HG03097 (cell line): ENCODE data around the gene RET.

Source experiments
- ATAC-seq: cut with Tn5 transposase; IDR thresholded peaks from one replicate; pipeline ENCODE4 v1.9.1; 2021; ENCODE audit not compliant: unreplicated experiment, low FRiP score

RET gene

GRCh38 chr10:43061331-43061730 is 15.5 kb upstream of the RET start:
- no peak for ATAC-seq

GRCh38 chr10:43061760-43062159 is 15.1 kb upstream of the RET start:
- no peak for ATAC-seq

DNA sequence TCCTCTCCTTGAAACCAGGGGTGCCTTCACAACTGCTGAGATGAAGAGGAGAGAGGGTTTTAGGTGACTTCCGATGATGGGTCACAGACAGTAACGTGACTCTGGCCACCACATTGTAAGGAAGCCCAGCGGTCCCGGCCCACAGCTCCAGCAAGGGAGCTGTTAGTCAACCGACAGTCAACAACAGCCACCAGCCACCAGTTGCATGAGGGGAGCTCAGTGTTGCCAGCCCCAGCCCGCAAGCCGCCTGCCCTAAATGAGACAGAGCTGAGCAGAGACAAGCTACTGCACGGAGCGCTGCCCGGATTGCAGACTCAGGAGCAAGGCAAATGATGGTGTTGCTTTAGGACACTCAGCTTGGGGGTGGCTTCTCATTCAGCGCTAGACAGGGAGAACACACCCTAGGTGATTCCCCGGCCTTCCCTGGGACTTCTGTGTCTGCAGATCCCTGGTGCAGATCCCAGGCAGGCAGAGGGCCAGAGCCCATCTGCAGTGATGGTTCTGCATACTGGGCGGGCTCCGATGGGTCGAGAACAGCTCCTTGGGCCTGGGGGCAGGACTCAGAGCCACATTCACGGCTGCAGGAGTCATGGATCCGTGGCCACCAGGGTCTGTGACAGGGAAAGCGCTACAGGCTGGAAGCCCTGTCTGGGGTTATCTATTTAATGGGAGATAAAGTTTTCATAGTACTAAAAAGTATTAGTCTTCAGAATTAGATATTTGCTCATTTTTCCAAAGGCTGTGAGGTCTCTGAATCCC is 14.3 kb upstream of the RET start:
- ATAC-seq: no peak

DNA sequence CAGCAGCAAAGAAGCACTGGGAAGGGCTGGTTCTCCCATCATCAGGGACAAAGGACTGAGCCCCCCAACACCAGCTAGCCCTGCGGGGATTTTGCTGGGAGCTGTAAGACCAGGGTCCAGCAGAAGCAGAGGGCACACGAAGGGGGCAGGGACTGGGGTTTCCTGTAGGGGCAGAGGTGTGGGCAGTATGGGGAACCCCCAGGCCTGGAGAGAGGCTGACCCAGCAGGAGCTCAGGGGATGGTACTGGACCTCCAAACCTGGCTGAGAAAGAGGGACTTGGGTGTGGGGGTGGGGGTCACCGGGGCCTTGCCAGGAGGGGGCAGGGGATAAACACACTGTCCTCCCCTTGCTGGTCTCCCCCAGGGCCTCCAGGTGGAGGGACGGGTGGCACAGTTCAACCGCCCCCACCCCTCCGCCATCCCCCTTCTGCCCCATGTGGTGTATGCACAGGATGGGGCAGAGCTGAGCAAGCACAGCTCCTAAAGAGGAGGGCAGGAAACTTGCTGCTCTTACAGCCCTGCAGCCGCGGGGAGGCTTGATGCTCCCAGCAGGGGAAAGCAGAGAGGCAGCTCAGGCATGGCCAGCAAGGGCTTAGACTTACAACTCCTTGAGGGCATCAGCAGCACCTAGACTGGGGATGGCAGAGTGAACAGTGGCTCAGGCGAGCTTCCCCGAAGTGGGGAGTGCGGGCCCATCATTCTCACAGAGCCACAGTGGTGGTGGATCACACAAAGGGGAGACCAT is 12.4 kb upstream of the RET start:
- ATAC-seq: no peak

DNA sequence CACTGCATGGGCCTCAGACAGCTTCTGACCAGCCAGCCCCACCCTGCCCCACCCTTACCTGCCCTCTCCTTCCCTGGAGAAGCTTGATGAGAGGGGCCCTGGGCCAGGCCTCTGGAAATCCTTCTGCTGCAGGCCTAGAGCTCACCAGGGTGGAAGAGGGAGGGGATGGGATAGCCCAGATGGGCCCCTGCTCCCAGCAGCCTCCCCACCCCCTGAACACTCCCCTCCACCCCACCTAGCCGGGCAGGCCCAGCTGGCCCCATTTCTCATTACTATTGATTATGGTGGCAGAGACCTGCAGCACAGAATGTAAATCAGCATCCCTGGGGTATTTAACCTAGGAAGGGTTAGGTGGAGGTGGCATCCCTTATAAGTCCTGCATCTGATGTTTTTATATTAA is 11.6 kb upstream of the RET start:
- ATAC-seq: no peak

GRCh38 chr10:43065761-43066160 is 11.1 kb upstream of the RET start:
- no peak for ATAC-seq

DNA sequence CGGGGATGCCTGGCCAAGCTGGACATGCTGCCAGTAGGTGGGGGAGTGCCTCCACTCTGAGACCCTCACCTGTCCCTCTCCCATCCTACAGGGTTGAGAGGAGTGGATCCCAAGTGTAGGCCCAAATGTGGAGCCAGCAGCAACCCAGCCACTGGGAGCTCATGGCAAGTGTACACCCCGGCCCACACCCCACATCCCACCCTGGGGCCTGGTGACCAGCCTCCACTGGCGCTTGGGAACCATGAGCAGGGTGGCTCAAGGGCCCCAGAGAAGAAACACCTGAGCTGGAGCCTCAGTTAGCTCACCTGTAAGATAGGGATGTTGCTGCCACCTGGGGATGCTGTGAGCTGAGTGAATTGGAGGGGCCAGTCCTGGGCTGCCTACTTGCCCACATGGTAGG is 10.4 kb upstream of the RET start:
- ATAC-seq: no peak

DNA sequence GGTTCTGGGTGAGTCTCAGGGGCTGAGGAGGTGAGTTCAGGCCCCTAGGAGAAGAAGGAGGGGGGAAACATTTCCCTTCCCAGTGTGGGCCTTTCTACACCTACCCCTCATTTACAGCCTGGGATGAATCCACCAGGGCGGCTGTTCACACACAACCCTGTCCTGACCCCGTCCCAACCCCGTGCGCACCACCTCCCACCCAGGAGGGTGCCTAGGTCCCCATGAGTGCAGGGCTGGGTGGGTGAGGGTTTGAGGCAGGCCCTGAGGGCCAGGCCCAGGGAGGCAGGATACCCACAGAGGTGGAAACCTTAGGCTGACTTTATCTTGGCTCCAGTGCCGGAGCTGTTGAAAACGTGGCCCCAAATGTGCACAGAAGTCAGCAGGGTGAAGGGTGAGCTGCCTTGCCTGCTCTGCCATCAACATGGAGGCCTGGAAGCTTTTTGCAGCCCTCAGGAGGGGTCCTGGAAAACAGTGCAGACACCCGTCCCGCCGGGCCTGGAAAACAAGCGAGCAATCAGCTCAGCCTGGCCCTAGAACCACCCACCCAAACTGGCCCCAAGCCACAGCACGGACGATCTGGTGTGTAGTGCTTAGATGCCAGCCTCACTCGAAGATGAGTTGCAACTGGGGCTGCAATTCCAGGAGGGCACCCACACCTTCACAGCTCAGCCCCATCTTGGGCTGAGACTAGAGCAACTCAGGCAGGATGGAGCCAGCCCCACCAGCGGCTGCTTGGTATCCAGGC is 9.3 kb upstream of the RET start:
- no peak for ATAC-seq

- no peak for ATAC-seq
These were observed 8.8 kb upstream of the RET start for GRCh38 chr10:43068136-43068395.

- ATAC-seq: no peak
These were observed 8.2 kb upstream of the RET start for GRCh38 chr10:43068471-43069210.

- no peak for ATAC-seq
These were observed 7.7 kb upstream of the RET start for GRCh38 chr10:43069211-43069515.

DNA sequence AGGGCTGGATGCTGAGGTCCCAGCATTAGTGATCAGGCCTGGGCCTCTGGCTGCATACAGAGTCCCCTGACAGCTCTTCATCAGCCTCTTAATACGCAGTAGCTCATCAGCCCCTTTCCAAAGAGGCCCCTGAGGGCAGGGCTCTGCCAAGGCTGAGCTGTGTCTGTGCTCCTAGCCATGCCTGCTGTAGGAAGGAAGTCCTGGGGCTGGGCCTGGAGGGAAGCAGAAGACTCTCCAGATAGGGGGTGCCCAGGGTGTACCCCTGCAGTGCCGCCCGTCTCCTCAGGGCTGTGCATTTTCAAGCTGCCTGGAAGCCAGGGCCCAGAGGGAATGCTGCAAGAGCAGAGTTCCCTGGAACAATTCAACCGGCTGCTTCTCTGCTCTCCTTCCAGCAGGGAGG is 7.3 kb upstream of the RET start:
- ATAC-seq: no peak

DNA sequence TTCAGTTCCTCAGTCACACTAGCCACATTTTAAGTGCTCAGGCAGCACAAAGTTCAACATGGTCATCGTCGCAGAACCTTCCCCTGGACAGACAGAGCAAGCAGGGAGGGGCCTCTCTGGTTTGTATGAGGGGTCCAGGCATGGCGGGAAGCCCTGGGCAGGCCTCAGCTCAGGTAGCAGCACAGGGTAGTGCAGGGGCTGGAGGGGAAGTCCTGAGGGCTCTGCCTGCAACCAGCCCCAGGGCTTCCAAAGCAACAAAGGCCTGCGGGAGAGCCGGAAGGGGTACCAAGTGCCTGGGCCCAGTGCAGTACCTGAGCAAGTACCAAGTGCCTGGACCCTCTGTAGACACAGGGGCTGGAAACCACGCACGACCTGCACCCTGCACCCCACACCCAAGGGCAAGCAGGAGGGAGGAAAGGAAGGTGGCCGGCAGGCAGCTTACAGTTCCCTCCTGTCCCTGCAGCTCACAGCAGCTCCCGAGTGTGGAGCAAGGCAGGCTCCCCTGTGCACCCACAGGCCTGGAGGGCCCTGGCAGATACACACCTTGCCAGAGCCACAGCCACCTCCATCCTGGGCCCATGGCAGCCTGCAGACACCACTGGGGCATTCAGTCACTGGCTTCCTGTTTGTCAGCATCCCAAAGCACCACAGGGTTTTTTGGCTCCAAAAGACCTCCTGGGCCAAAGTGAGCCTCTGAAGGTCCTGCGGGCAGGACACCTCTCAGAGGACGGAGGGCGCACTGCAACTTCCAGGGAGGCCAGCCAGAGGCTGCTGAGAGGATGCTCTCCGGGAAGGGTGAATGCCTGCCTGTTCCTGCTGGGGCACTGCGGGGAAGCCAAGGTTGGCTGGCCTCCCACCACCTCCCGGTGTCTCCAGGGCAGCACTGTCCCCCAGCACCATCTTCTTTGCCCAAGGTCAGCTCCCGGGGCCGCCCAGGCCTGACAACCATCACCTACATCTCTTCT is 6.5 kb upstream of the RET start:
- ATAC-seq: no peak

DNA sequence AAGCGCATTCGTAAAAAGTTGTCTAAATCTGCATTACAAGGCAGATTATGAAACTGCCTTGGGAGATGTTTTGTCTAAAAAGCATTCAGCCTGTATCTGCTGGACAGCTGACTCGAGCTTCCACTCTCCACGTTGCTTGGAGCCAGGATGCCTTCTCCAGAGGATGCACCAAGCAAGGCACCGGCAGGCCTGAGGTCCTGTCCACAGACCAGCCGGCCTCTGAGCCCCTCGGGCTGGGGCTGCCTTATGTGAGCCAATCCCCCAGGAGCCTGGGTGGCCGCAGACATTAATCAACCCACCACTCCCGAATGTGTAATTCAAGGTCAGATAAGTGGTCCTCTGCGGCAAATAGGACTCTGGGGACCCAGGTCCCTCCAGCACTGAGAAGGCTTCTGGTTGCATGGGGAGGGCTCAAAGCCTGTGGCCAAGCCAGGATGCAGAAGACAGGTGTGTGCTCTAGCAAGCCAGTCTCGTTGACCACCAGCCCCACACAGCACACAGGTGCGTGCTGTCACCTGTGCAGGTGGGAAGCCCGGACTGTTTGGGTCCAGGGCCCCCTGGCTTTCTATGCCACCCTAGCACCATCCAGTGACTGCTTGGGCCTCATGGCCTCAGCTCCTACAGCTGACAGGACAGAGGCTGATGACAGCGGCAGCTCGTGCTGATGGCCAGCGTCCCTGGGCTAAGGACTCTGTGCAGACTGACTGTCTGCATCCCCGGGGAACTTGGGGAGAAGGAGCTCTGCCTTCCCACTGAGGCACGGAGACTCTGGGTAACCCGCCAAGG is 4.8 kb upstream of the RET start:
- no peak for ATAC-seq

DNA sequence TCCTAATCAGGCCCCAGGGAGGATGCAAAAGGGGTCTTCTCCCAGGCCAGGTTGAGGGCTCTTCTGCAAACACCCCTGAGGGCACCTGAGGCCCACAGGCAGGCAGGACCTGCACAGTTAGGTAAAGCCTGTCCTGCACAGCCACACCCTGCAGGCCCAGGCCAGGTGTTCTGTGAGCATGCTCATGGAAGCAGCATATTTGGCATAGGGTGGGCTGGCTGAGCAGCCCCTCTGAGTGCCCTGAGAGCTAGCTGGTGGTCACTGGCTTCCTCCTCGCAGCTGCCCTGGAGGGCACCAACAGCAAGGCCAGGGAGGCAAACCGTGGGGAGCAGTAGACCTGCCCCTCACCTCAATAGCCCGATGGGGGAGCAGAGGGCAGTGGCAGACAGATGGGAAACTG is 3.7 kb upstream of the RET start:
- ATAC-seq: no peak

DNA sequence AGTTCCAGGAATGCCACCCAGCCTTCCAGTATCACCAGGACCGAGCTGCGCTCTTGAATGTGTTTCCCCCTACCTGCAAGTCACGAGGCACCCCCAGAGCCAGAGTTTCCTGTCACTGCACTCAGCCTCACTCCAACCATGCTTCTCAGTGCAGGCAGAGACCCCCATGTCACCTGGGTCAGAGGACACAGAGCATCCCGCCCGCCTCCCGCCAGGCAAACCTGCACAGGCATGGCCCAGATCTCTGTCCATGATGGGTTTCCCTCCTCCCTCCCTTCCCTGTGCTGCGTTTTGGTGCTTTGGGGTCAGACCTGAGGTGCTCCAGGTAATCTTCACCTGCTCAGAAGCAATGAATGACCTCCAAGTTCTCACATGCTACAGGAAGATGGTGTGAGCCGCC is 3.1 kb upstream of the RET start:
- ATAC-seq: no peak

DNA sequence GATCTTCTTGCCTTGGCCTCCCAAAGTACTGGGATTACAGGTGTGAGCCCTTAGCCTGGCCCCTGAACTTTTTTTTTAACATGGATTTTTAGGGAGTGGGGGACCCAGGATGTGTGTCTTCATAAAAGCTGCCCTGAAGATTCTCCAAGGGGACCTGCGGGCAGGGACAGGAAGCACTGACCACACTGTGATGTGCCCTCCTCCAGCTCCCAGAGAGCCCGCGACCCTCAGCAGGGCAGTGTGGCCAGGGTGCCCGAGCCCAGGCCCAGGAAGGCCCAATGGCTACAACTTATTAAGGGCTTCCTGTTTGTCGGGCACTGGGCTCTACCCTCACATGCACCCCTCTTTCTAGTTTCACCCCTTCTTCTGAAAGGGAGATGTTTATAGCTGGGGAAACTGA is 2.5 kb upstream of the RET start:
- no peak for ATAC-seq

DNA sequence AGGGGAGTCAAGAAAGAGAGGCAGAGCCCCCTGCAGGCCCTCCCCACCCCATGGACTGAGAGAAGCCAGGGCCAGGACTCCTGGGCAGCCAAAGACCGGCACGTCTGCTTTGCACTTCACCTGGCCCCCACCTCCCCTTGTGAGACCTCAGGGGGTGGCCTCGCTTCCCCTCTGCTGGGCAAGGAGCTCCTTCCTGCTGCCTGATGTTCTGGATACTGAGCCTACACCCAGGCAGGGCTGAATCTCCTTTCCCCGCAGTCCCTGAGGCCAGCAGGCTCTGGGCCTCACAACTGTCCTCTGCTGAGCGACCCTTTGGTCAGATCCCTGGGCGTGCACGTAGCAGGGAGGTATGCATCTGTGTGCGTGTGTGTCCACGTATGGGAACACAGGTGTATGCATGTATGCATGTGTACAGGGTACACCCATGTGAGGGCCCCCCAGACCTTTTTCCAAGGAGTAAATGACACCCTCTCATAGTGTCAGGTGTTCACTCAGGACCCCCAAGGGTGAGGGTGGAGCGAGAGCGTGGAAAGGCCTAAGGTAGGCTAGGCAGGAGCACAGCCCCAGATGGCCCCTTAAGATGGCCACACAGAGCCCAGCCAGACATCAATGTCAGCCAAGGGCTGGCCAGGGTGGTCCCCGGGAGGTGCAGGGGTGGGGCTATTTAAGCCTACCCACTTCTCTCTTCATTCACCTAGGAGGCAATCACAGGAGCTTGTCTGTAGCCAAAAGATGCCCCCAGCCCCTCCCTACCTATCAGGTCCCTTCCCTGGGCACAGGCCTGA is 1.9 kb upstream of the RET start:
- no peak for ATAC-seq

GRCh38 chr10:43075612-43076003 is 1.3 kb upstream of the RET start:
- no peak for ATAC-seq
